GM18909 (cell line): ENCODE data around the gene CAMK2D.
A peak's percentile ranks its signal among the peaks of the same experiment; 100 is the strongest.

Experiments
- ATAC-seq: cut with Tn5 transposase; IDR thresholded peaks from one replicate; pipeline ENCODE4 v1.9.1; 2021; ENCODE audit warnings: mild to moderate bottlenecking; ENCODE audit not compliant: unreplicated experiment, poor library complexity

The CAMK2D gene

GRCh38 chr4:113616443-113616842, 145.1 kb downstream of the CAMK2D start:
- no peak for ATAC-seq

GRCh38 chr4:113614414-113614813, 147.1 kb downstream of the CAMK2D start:
- ATAC-seq, result no peak

GRCh38 chr4:113613503-113613902, 148.0 kb downstream of the CAMK2D start:
- ATAC-seq, result no peak

GRCh38 chr4:113610537-113610936, 151.0 kb downstream of the CAMK2D start:
- ATAC-seq, result no peak

GRCh38 chr4:113607998-113608397, 153.5 kb downstream of the CAMK2D start:
- ATAC-seq, result peak; percentile 57

GRCh38 chr4:113607147-113607720, 154.3 kb downstream of the CAMK2D start:
- no peak for ATAC-seq

GRCh38 chr4:113604955-113605354, 156.6 kb downstream of the CAMK2D start:
- no peak for ATAC-seq

GRCh38 chr4:113603911-113604310, 157.6 kb downstream of the CAMK2D start:
- no peak for ATAC-seq

GRCh38 chr4:113602646-113603228, 158.8 kb downstream of the CAMK2D start:
- ATAC-seq, result no peak

- no peak for ATAC-seq
These were observed 159.9 kb downstream of the CAMK2D start for GRCh38 chr4:113601636-113602035.

- no peak for ATAC-seq
These were observed 165.1 kb downstream of the CAMK2D start for GRCh38 chr4:113596396-113596795.

- no peak for ATAC-seq
These were observed 167.3 kb downstream of the CAMK2D start for GRCh38 chr4:113594231-113594556.

GRCh38 chr4:113593400-113594230, 167.9 kb downstream of the CAMK2D start:
- ATAC-seq, result peak; percentile 70

- ATAC-seq, result no peak
These were observed 169.6 kb downstream of the CAMK2D start for GRCh38 chr4:113591982-113592381.

- ATAC-seq, result peak; percentile 74
These were observed 172.5 kb downstream of the CAMK2D start for GRCh38 chr4:113588895-113589668.

- no peak for ATAC-seq
These were observed 173.8 kb downstream of the CAMK2D start for GRCh38 chr4:113587640-113588275.

- ATAC-seq, result no peak
These were observed 174.4 kb downstream of the CAMK2D start for GRCh38 chr4:113587156-113587555.

GRCh38 chr4:113586072-113586471, 175.5 kb downstream of the CAMK2D start:
- no peak for ATAC-seq

- ATAC-seq, result no peak
These were observed 177.0 kb downstream of the CAMK2D start for GRCh38 chr4:113584407-113585150.

- no peak for ATAC-seq
These were observed 178.8 kb downstream of the CAMK2D start for GRCh38 chr4:113582737-113583136.
